ENCODE results near the gene TRIM38.

DNA sequence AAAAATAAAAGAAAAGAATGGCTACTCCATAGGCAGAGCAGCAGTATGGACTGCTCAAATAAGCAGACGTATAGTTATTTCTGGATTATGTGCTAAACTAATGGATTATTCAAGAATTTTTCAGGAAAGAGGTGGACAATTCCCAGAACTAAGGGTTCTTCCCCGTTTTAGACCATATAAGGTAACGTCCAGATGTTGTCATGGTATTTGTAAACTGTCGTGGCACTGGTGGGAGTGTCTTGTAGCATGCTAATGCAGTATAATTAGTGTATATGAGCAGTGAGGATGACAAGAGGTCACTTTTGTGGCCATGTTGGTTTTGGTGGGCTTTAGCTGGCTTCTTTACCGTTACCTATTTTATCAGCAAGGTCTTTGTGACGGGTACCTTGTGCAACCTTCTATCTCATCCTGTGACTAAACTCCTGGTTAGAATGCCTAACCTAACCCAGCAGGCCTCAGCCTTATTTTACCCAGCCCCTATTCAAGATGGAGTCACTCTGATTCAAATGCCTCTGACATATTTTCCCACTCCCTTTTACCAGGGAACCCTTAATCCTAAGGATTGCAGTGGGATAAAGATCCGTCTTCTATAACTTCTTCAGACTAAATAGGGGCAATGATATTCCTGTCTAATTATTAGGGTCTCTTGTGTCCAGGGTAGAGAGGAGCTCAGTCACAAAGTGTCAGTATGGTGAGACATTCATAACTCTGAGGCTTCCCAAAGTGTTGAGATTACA lies 11.1 kb upstream of the TRIM38 start:
- no peak for TF ChIP-seq POLR2AphosphoS5 (IDR thresholded peaks at IDR 0.05)
- TF ChIP-seq, protein P1, sequence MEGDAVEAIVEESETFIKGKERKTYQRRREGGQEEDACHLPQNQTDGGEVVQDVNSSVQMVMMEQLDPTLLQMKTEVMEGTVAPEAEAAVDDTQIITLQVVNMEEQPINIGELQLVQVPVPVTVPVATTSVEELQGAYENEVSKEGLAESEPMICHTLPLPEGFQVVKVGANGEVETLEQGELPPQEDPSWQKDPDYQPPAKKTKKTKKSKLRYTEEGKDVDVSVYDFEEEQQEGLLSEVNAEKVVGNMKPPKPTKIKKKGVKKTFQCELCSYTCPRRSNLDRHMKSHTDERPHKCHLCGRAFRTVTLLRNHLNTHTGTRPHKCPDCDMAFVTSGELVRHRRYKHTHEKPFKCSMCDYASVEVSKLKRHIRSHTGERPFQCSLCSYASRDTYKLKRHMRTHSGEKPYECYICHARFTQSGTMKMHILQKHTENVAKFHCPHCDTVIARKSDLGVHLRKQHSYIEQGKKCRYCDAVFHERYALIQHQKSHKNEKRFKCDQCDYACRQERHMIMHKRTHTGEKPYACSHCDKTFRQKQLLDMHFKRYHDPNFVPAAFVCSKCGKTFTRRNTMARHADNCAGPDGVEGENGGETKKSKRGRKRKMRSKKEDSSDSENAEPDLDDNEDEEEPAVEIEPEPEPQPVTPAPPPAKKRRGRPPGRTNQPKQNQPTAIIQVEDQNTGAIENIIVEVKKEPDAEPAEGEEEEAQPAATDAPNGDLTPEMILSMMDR (IDR thresholded peaks at IDR 0.05): no peak
- no peak for TF ChIP-seq POLR2A (IDR thresholded peaks at IDR 0.05)

All from sigmoid colon (tissue), 4 donors.